D721Med (cell line): ENCODE data around the gene NOS1AP.
"Not testable (repeated sequence)": the region's sequence is repeated elsewhere in the genome, so short reads cannot be mapped to it uniquely, and the experiment has no call there.

Experiments used
- DNase-seq: peaks from one replicate; pipeline ENCODE4 v3.0.0; 2011; ENCODE audit warnings: low spot score; ENCODE audit not compliant: insufficient read length
- FAIRE-seq: peaks from 2 replicates; lab custom pipeline; 2011; peaks lifted over from hg19 to GRCh38; lab: Jason Lieb, UNC
- TF ChIP-seq, protein P1 (sequence below): IDR thresholded peaks from 2 replicates; pipeline ENCODE4 v1.5.1; 2012; ENCODE audit warnings: mild to moderate bottlenecking, control low read depth; ENCODE audit not compliant: insufficient read depth; ENCODE audit errors: missing control alignments

Gene NOS1AP

GRCh38 chr1:162405800-162406199 is 336.3 kb downstream of the NOS1AP start:
- DNase-seq (no peak), FAIRE-seq (no peak)
- TF ChIP-seq, protein P1, sequence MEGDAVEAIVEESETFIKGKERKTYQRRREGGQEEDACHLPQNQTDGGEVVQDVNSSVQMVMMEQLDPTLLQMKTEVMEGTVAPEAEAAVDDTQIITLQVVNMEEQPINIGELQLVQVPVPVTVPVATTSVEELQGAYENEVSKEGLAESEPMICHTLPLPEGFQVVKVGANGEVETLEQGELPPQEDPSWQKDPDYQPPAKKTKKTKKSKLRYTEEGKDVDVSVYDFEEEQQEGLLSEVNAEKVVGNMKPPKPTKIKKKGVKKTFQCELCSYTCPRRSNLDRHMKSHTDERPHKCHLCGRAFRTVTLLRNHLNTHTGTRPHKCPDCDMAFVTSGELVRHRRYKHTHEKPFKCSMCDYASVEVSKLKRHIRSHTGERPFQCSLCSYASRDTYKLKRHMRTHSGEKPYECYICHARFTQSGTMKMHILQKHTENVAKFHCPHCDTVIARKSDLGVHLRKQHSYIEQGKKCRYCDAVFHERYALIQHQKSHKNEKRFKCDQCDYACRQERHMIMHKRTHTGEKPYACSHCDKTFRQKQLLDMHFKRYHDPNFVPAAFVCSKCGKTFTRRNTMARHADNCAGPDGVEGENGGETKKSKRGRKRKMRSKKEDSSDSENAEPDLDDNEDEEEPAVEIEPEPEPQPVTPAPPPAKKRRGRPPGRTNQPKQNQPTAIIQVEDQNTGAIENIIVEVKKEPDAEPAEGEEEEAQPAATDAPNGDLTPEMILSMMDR: no peak

DNA sequence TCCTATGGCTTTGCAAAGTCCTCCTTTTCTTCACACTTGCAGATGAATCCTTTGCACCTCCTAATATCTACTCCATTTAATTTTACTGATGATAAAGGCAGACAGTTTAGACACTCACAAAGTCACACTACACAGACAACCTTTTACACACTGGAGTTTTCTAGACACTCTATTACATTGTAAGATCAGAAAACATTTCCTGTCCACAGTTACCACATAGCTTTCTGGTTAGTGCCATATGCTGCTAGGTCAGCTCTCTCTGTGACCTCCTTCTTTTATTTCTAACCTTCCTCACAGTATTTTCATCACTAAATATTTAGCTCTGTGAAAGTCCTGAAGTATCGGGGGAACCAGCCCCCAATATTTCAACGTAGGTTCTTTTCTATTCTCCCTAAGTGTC is 337.3 kb downstream of the NOS1AP start:
- no peak for DNase-seq
- no peak for FAIRE-seq
- TF ChIP-seq, protein P1: no peak

- DNase-seq (no peak), FAIRE-seq (peak; percentile 51)
- TF ChIP-seq, protein P1: no peak
Measured at GRCh38 chr1:162407539-162407938, 338.0 kb downstream of the NOS1AP start.

DNA sequence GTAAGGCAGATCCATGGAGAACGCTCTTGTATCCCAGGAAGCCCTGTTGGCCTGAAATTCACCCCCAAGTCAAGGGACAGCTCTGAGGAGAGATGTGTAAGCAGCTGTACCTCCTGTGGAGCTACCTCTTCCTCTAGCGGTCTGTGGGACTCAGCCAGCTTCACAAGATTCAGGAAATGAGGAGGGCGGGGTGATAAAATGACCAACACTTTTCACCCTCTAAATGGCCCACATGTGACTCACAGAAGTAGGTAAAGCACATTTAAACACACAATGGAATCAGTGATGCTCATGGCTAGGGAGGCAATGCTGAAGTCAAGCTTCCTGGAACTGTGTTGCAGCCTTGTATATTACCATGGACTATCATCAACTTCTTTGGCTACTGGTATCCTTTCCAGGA is 342.5 kb downstream of the NOS1AP start, which contains the start of gene SH2D1B:
SH2D1B (minus strand) TSS at position 135 of the 400 bp plus-strand sequence; CDS start at position 15, 120 bp downstream.
- FAIRE-seq (no peak), DNase-seq (no peak)
- TF ChIP-seq, protein P1: no peak

DNA sequence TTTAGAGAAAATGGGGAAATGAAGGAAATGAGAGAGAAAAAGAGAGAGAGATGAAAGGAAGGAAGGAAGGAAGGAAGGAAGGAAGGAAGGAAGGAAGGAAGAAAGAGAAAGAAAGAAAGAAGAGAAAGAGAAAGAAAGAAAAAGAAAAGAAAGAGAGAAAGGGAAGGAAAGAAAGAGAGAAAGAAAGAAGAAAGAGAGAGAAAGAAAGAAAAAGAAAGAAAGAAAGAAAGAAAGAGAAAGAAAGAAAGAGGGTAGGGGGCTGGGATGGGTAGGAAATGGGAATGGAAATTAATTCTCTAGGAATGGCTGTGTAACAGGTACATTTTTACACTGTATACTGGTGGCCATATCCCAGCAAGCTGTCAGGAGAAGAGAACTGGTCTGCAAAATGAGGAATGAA is 346.7 kb downstream of the NOS1AP start:
- TF ChIP-seq, protein P1: no peak
- no peak for FAIRE-seq
- DNase-seq: no peak

DNA sequence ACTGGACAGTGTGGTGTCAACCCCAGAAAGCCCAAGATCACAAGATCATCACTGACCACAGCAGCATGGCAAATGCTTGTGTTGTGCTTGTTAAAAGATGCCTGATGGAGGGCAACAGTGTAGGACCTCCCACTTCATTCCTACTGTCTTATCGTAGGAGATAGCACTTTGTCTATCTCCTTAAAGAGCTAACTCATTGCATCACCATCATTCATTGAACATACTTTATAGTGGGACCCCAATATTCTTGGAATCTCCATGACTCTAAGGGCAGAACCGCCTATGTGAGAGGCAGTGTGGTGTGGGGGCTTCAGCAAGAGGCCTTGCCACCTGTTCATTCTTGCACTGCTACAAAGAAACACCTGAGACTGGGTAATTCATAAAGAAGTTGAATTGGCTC is 347.4 kb downstream of the NOS1AP start:
- DNase-seq: no peak
- no peak for FAIRE-seq
- TF ChIP-seq, protein P1: no peak

- DNase-seq: no peak
- TF ChIP-seq, protein P1: no peak
- FAIRE-seq: no peak
Measured at GRCh38 chr1:162417650-162418049, 348.2 kb downstream of the NOS1AP start.

DNA sequence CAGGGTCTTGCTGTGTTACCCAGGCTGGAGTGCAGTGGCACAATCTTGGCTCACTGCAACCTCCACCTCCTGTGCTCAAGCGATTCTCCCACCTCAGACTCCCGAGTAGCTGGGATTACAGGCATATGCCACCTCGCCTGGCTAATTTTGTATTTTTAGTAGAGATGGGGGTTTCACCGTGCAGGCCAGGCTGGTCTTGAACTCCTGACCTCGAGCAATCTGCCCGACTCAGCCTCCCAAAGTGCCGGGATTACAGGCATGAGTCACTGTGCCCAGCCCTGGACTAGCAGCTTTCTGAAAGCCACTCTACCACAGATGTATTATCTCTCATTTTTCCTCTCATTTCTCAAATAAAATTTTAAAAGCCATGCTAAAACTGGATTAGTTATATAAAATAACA is 349.1 kb downstream of the NOS1AP start:
- DNase-seq, FAIRE-seq: not testable (repeated sequence)

DNA sequence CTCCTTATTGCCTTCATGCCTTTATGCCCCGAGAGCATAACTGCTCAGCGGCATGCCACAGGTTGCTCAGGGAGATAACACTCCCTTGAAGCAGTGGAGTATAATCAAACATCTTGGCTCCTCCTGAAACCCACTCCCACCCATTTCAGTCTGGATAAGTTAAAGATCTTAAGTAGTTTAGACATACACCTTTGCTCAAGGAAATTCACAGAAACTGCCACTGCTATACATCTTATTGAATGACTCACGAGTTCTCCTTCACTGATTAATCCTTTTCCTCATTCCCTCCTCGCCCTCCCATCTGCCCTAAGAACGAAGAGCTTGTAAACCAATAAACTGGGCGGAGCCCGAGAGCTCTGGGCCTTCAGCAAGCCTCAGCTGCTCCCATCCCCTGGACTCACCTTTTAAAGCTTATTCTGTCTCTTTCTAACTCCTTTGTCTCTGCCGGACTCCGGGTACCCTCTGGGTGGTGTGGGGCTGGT is 350.0 kb downstream of the NOS1AP start:
- not testable (repeated sequence) for DNase-seq, FAIRE-seq
